Glutamatergic neuron (in vitro differentiated cells): ENCODE results near the gene CCDC187. TPM values are rescaled to one million over a fixed set of nuclear protein-coding genes. Genes with fewer than 3 reads are reported as not detected.

ENCODE experiments used
- DNase-seq: peaks from one replicate; pipeline ENCODE4 v3.0.0; 2022
- H3K27ac Mint-ChIP-seq: one replicate; pipeline ENCODE4 v1.8.0; 2020; ENCODE audit warnings: mild to moderate bottlenecking, mixed read lengths, inconsistent platforms; ENCODE audit not compliant: unreplicated experiment
- H3K27me3 Mint-ChIP-seq: one replicate; pipeline ENCODE4 v1.8.0; 2020; ENCODE audit warnings: mild to moderate bottlenecking, moderate library complexity, mixed read lengths, inconsistent platforms; ENCODE audit not compliant: unreplicated experiment
- H3K36me3 Mint-ChIP-seq: one replicate; pipeline ENCODE4 v1.8.0; 2020; ENCODE audit warnings: mild to moderate bottlenecking, mixed read lengths, inconsistent platforms; ENCODE audit not compliant: unreplicated experiment
- H3K4me1 Mint-ChIP-seq: one replicate; pipeline ENCODE4 v1.8.0; 2020; ENCODE audit warnings: mild to moderate bottlenecking, low read depth, mixed read lengths, inconsistent platforms; ENCODE audit not compliant: unreplicated experiment
- H3K4me3 Mint-ChIP-seq: one replicate; pipeline ENCODE4 v1.8.0; 2020; ENCODE audit warnings: mild to moderate bottlenecking, mixed read lengths, inconsistent platforms; ENCODE audit not compliant: unreplicated experiment
- H3K9me3 Mint-ChIP-seq: one replicate; pipeline ENCODE4 v1.8.0; 2020; ENCODE audit warnings: mild to moderate bottlenecking, moderate library complexity, mixed read lengths, inconsistent platforms; ENCODE audit not compliant: unreplicated experiment
- total RNA-seq: library from RNA; stranded (reverse); fragmentation: NEBNext Ultra II Directional; extraction: Animal tissue kit (Norgen Biotek cat#: 25700); gene quantifications from one replicate; pipeline ENCODE4 v1.2.1, GENCODE V29; 2021; ENCODE audit not compliant: unreplicated experiment
- TF ChIP-seq, protein P1 (sequence below): fragments of 200-600 bp; sonication (generic); IDR thresholded peaks from one replicate; pipeline ENCODE4 v1.5.0; 2021; ENCODE audit not compliant: partially characterized antibody, unreplicated experiment

Gene CCDC187
- total RNA-seq, 1 donor from 2014 or later, result 15.8 TPM

DNA sequence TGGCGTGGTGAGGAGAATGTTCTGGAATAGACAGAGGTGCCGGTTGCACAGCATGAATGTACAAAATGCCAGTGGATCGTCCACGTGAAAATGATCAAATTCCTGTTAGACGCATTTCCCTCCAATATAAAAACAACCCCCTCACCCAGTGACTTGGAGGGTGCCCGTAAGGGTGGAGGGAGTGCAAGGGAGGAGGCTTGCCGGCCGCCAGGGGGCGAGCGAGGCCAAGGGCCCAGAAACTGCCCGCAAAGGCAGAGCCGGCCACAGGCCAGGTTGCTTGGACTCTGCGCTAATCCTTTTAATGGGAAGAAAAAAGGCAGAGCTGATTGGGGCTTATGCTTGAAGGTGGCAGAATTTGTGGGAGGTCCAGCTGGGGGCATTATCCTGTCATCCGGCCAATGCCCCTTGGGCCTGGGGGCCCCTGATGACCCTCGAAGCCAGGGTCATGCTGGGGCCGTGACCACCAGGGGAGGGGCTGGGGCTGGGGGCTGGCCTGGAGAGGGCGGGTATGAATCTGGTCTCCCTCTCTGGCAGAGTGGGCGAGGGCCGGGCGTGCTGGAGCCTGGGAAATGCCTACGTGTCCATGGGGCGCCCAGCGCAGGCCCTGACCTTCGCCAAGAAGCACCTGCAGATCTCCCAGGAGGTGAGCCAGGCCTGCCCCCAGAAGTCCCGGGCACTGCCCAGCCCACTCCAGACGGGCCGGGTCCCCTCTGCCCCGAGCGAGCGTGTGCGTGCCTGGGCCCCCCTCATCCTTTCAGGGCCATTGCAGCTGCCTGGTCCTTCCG, 35.5 kb upstream of the CCDC187 start:
- TF ChIP-seq, protein P1, sequence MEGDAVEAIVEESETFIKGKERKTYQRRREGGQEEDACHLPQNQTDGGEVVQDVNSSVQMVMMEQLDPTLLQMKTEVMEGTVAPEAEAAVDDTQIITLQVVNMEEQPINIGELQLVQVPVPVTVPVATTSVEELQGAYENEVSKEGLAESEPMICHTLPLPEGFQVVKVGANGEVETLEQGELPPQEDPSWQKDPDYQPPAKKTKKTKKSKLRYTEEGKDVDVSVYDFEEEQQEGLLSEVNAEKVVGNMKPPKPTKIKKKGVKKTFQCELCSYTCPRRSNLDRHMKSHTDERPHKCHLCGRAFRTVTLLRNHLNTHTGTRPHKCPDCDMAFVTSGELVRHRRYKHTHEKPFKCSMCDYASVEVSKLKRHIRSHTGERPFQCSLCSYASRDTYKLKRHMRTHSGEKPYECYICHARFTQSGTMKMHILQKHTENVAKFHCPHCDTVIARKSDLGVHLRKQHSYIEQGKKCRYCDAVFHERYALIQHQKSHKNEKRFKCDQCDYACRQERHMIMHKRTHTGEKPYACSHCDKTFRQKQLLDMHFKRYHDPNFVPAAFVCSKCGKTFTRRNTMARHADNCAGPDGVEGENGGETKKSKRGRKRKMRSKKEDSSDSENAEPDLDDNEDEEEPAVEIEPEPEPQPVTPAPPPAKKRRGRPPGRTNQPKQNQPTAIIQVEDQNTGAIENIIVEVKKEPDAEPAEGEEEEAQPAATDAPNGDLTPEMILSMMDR, result peak; percentile 94
- H3K27ac Mint-ChIP-seq, result peak overlapping the region; percentile 55
- no peak overlapping the region for H3K4me3 Mint-ChIP-seq
- no peaks in the 10 kb centered on the region for H3K9me3 Mint-ChIP-seq
- H3K36me3 Mint-ChIP-seq, result no peaks in the 10 kb centered on the region
- DNase-seq, result peak; percentile 84
- no peaks in the 10 kb centered on the region for H3K4me1 Mint-ChIP-seq
- peaks cover 10% of the 10 kb centered on the region for H3K27me3 Mint-ChIP-seq

DNA sequence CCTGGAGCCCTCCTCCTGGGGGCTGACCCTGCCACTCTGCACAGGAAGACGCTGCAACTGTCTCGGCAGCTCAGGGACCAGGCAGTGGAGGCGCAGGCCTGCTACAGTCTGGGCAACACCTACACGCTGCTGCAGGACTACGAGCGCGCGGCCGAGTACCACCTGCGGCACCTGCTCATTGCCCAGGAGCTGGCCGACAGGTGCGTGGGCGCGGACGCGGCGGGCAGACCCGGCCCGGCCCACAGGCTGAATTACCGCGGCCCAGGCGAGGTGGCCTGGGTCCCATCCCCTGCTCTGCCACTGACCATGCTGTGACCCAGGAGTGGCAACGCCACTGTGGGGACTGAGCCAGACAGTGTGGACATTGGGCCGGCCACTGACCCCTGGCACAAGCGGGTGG, 34.6 kb upstream of the CCDC187 start:
- Mint-ChIP-seq H3K9me3 (no peaks in the 10 kb centered on the region), H3K36me3 (no peaks in the 10 kb centered on the region), H3K4me3 (no peak overlapping the region), H3K27ac (no peak overlapping the region), H3K4me1 (no peaks in the 10 kb centered on the region), H3K27me3 (peaks cover 7% of the 10 kb centered on the region)
- TF ChIP-seq, protein P1, result no peak
- DNase-seq, result no peak

DNA sequence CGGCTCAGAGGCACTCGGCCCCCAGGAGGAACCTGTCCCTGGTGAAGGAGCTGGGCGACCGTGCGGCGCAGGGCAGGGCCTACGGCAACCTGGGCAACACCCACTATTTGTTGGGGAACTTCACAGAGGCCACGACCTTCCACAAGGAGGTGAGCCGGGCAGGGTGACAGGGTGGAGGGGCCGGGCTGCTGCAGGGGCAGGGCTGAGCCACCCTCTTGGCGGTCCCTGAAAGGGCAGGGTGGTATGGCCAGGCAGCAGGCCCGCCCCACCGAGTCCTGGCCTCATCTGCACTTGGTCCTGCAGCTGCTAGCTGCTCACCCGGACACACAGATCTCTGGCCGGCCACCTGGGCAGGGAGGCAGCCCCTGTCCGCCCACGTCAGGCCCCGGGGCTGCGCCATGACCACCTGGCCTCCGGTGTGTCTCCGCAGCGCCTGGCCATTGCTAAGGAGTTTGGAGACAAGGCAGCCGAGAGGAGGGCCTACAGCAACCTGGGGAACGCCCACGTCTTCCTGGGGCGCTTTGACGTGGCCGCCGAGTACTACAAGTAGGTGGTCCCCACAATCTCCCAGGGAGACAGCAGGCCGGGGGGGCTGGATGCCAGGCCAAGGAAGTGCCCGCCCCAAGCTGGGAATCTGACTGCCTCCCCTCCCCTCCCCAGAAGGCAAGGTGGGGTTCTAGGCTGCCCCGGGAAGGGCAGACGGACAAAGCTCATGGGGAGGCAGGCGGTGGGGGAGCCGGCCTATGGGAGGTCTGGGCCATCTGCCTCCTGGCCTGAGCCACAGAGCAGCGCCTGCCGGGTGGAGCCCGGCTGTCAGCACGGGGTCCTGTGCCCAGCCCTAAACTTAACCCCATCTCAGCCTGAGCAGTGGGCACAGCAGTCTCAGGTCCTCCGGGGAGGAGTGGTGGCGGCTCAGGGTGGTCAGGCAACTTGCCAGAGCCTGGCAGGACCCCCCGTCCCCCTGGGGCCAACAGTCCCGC, 33.8 kb upstream of the CCDC187 start:
- H3K4me1 Mint-ChIP-seq, result no peaks in the 10 kb centered on the region
- no peaks in the 10 kb centered on the region for H3K36me3 Mint-ChIP-seq
- no peaks in the 10 kb centered on the region for H3K9me3 Mint-ChIP-seq
- TF ChIP-seq, protein P1, result no peak
- DNase-seq, result no peak
- H3K4me3 Mint-ChIP-seq, result no peak overlapping the region
- H3K27ac Mint-ChIP-seq, result no peak overlapping the region
- H3K27me3 Mint-ChIP-seq, result peaks cover 4% of the 10 kb centered on the region

DNA sequence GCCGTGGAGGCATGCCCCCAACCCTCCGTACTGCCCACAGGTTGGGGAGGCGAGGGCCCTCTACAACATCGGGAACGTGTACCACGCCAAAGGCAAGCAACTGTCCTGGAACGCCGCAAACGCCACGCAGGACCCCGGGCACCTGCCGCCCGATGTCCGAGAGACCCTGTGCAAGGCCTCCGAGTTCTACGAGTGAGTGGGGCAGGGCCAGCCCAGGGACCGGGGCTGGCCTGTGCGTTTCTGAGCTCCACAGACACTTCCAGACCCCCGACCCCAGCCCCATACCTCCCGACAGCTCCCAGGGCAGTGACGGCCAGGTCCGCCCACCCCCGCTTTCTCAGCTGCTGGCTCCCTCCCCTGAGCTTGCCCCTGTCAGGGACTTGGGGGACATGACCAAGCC, 33.0 kb upstream of the CCDC187 start:
- TF ChIP-seq, protein P1, result no peak
- Mint-ChIP-seq H3K36me3 (no peaks in the 10 kb centered on the region), H3K27me3 (peaks cover 4% of the 10 kb centered on the region), H3K9me3 (no peaks in the 10 kb centered on the region), H3K4me3 (no peak overlapping the region), H3K4me1 (no peaks in the 10 kb centered on the region), H3K27ac (no peak overlapping the region)
- DNase-seq, result no peak
